Measurements from ENCODE around the gene MAML3.

The MAML3 gene

GRCh38 chr4:139676913-139677585, 476.9 kb downstream of the MAML3 start:
- no peak for TF ChIP-seq CTCF (IDR thresholded peaks at IDR 0.05)

- TF ChIP-seq CTCF (IDR thresholded peaks at IDR 0.05): no peak
Measured at GRCh38 chr4:139676365-139676764, 477.6 kb downstream of the MAML3 start.

- TF ChIP-seq CTCF (IDR thresholded peaks at IDR 0.05): no peak
Measured at GRCh38 chr4:139675651-139676050, 478.3 kb downstream of the MAML3 start.

- no peak for TF ChIP-seq CTCF (IDR thresholded peaks at IDR 0.05)
Measured at GRCh38 chr4:139674875-139675550, 479.0 kb downstream of the MAML3 start.

GRCh38 chr4:139672732-139673131, 481.3 kb downstream of the MAML3 start:
- TF ChIP-seq CTCF (IDR thresholded peaks at IDR 0.05): no peak

GRCh38 chr4:139672215-139672614, 481.8 kb downstream of the MAML3 start:
- TF ChIP-seq CTCF (IDR thresholded peaks at IDR 0.05): no peak

GRCh38 chr4:139670775-139671174, 483.2 kb downstream of the MAML3 start:
- no peak for TF ChIP-seq CTCF (IDR thresholded peaks at IDR 0.05)

Measured in LNCAP (cell line).